ENCODE measurements around the gene CHCHD5.

DNA sequence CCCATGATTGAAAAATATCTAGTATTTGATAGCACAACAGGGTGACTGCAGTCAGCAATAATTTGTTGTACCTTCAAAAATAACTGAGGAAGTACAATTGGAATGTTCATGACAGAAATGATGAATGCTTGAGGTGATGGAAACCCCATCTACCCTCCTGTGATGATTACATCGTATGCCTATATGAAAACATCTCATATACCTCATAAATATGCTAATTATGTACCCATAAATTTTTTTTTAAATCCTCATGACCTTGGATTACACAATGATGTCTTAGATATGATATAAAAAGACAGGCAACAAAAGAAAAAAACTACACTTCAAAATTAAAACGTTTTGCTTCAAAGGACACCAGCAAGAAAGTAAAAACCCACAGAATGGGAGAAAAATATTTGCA lies 43.5 kb upstream of the CHCHD5 start:
- no peak for TF ChIP-seq POLR2A (IDR thresholded peaks at IDR 0.05)
- TF ChIP-seq, protein P1, sequence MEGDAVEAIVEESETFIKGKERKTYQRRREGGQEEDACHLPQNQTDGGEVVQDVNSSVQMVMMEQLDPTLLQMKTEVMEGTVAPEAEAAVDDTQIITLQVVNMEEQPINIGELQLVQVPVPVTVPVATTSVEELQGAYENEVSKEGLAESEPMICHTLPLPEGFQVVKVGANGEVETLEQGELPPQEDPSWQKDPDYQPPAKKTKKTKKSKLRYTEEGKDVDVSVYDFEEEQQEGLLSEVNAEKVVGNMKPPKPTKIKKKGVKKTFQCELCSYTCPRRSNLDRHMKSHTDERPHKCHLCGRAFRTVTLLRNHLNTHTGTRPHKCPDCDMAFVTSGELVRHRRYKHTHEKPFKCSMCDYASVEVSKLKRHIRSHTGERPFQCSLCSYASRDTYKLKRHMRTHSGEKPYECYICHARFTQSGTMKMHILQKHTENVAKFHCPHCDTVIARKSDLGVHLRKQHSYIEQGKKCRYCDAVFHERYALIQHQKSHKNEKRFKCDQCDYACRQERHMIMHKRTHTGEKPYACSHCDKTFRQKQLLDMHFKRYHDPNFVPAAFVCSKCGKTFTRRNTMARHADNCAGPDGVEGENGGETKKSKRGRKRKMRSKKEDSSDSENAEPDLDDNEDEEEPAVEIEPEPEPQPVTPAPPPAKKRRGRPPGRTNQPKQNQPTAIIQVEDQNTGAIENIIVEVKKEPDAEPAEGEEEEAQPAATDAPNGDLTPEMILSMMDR (IDR thresholded peaks at IDR 0.05 in 8 of 11, conservative IDR thresholded peaks at IDR 0.05 in 3 of 11) = no peak

Measured in spleen (tissue), 7 donors.